A673 (cell line): Measurements from ENCODE around the gene CELF1.

Source experiments
- EZH2 ChIP-seq: fragments of 200-600 bp; sonication (generic); IDR thresholded peaks from 2 replicates; pipeline ENCODE4 v1.6.1; 2017; ENCODE audit warnings: borderline replicate concordance, low read depth, mild to moderate bottlenecking, mixed read lengths, antibody characterized with exemption, low read length; ENCODE audit not compliant: poor library complexity, severe bottlenecking
- TF ChIP-seq, protein P1 (sequence below): fragments of 300-800, 200-600 bp; sonication (generic); conservative IDR thresholded peaks from 2 replicates; pipeline ENCODE4 v1.5.1; 2017; ENCODE audit warnings: low read depth, mild to moderate bottlenecking, antibody characterized with exemption, low read length, moderate library complexity, mixed read lengths

DNA sequence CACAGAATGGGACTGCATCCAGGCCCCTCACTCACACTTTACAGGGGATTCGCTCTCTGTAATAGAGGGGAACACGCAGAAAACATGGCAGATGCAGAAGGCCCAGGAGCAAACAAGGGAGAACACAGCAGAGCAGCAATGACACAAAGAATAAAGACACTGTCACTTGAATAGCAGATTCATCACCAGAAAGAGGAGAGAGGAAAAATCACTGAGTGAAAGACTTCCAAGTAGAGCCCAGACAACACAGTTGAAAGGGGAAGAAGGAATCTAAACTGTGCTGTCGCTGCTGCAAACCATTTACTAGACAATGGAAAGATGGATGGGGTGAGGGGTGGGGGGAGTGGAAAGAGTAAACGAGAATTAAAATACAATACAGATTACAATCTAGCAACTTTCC is 75.2 kb downstream of the CELF1 start:
- no peak for TF ChIP-seq EZH2
- TF ChIP-seq, protein P1, sequence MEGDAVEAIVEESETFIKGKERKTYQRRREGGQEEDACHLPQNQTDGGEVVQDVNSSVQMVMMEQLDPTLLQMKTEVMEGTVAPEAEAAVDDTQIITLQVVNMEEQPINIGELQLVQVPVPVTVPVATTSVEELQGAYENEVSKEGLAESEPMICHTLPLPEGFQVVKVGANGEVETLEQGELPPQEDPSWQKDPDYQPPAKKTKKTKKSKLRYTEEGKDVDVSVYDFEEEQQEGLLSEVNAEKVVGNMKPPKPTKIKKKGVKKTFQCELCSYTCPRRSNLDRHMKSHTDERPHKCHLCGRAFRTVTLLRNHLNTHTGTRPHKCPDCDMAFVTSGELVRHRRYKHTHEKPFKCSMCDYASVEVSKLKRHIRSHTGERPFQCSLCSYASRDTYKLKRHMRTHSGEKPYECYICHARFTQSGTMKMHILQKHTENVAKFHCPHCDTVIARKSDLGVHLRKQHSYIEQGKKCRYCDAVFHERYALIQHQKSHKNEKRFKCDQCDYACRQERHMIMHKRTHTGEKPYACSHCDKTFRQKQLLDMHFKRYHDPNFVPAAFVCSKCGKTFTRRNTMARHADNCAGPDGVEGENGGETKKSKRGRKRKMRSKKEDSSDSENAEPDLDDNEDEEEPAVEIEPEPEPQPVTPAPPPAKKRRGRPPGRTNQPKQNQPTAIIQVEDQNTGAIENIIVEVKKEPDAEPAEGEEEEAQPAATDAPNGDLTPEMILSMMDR: no peak
